ENCODE results near the gene PPP2R5E.
"Not testable (repeated sequence)": the region's sequence is repeated elsewhere in the genome, so short reads cannot be mapped to it uniquely, and the experiment has no call there.

PPP2R5E gene

DNA sequence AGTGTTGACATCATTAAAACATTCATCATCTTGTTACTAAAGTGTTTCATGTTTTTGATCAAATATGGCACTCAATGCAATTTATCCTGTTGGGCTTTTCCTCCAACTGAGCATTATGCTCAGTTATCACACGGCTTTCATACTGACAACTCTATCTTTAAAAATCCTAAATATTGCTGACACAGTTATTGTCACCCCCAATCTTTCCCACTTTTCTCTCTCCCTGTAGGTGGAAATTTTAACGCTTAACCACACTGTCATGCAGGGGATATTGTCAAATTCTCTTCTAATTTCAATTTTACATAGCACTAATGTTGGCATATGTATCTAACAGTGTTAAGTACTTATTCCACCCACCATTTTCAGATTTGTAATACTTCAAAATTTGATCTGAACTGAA is 164.7 kb downstream of the PPP2R5E start:
- no peak for DNase-seq (ENCODE audit: low read depth in 3 of 3)

DNA sequence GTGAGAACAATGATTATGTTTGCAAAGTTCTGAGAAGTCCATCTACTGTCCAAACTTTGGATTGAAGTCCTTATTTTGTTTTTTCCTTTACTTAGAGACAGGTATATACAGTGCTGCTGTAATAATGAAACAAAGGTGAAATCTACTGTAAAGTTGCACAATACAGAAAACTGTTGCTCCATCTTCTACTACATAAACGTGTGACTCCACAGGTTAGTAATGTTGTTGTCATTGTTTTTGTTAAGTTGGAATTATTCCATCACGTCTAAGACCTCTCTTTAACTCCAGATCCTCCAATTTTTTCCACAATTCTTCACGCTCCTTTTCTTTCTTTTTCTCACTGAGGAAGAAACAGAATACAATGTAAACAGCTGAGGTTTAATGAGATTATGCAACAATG is 167.4 kb downstream of the PPP2R5E start:
- DNase-seq (ENCODE audit: low read depth in 3 of 3): no peak

DNA sequence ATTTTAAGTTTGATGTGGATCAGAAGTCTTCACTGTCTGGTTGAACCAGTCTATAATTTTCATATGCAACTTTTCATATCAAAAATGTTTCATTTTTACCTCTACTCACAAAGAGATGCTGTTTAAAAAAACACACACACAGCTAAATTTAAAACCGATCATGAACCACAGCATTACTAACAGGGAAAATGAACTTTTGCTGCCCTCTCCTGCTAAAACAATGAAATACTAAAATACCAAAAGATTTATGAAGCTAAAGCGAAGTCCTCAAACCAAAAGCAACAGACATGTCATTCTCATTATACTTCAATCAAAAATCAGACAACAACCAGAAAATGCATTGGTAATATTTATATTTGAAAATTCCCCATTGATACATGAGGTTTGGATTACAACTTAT is 171.6 kb downstream of the PPP2R5E start:
- not testable (repeated sequence) for DNase-seq (ENCODE audit: low read depth in 3 of 3)

DNA sequence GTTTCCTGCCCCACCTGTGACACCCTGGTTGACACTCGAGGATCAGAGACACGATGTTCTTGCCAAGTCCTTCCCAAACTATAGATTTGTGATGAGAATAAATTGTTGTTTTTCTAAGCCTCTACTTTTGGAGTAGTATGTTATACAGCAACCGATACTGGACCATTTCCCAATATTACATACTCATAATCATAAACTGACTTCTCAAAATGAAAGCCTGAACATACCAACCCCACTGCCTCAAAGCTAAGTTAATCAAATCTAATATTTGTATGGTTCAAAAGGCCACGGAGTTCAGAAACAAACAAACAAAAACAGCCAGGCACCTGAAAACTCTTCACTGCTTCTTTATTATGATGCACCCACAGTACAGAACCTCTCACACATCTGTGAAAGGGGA is 172.1 kb downstream of the PPP2R5E start:
- DNase-seq (ENCODE audit: low read depth in 3 of 3): no peak

DNA sequence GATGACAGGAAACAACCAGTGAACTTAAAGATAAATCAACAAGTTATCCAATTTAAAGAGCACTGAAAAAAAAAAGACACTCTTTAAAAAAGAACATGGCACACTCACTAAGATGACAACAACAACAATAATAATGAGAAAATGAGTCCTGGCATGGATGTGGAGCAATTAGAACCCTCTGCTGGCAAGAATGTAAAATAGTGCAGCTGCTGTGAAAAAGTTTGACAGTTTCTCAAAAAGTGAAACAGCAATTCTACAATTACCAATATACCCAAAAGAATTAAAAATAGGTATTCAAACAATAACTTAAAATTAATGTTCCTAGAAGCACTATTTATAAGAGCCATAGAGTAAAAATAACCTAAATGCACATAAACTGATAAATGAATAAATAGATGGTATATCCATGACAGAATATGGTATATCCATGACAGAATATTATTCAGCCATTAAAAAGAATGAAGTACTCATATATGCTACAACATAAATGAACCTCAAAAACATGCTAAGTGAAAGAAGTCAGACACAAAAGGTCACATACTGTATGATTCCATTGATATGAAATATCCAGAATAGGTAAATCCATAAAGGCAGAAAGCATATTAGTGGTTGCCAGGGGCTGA is 175.3 kb downstream of the PPP2R5E start:
- DNase-seq (ENCODE audit: low read depth in 3 of 3): no peak

DNA sequence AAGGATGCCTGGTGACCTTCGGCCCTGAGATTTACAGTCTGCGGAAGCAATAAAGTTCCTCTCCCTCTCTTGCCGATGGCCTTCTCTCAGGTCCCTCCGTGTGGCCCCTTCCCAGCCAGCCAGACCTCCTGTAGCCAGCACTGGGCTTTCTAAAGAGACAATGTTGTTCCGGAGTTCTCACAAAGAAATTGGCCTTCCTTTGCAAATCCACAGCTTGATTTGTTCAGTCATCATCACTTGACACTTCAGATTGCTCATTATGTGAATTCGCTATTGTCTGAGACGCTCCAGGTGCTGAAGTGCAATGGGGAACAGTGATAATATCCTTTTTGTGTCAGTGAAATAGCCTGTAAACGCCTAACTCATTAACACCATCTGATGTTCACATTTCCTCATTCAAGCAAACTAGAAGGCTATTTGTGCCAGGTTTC is 180.8 kb downstream of the PPP2R5E start:
- DNase-seq (ENCODE audit: low read depth in 3 of 3): no peak

DNA sequence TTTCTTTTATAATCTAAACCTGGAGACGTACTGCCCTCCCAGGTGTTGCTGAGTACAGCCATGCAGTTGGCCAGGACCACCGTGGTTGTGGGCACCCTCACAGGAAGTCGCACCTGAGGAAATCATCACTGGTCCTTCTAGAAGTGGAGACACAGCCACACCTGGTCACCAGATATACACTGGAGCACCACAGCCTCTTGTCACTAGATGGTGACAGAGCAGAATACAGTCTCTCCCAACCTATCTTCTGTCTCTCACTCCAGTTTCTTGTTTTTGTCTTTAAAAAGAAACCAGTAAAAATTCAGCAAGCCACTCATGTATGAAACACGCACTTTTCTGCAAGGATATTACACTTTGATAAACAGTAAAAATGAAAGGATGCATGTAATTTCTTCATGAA is 181.4 kb downstream of the PPP2R5E start:
- no peak for DNase-seq (ENCODE audit: low read depth in 3 of 3)

DNA sequence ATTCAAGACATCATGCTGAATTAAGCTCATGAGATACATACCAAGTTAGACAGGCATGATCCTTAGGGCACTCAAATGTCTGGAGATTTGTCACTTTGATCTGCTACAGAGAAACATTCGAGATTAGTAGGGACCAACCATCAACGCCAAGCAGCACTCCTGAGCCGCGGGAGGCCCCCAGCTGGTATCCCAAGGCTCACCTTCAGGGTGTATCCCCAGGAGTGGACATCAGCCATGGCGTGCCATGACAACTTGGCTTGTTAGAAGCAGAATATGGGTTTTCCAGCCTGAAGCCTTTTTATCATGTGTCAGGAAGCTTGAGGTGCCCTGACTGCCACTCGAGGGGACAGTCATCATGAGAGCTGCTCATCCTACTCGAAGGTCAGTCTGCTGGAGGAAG is 185.3 kb downstream of the PPP2R5E start:
- no peak for DNase-seq (ENCODE audit: low read depth in 3 of 3)

DNA sequence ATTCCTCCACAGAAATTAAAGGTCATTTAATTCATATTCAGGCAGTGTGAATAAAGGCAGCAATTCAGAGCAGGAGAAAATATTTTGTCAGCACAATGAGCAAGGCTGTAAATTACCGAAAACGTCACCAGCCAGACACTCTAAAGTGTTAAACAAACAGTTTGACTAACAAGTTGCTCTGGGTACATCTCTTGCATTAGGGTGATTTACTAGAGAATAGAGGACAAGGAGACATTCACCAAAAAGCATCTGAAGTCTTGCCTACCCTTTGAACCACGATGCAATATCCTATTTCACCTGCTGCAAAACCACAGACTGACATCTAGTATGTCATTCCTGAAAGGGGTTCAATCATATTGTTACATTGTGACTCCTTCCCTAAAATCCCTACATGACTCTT is 197.4 kb downstream of the PPP2R5E start:
- DNase-seq (ENCODE audit: low read depth in 3 of 3): no peak

DNA sequence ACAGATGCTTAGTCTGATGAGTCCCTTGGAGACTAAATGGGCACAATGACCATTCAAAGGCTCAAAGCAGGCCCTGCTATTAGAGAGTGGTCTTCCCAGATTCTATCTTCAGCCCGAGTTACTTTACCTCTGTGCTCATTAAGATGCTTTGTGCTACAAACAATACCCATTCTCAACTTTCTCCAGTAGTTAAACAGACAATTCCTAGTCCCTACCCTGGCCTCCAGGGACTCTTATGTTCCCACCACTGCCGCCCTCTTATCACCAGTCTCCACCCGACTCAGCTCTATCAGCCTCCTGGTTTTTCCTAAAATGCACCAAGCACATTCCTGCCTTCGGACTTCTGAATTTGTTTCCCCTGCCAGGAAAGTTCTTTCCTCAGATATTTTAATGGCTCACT is 198.8 kb downstream of the PPP2R5E start:
- DNase-seq (ENCODE audit: low read depth in 3 of 3): no peak

DNA sequence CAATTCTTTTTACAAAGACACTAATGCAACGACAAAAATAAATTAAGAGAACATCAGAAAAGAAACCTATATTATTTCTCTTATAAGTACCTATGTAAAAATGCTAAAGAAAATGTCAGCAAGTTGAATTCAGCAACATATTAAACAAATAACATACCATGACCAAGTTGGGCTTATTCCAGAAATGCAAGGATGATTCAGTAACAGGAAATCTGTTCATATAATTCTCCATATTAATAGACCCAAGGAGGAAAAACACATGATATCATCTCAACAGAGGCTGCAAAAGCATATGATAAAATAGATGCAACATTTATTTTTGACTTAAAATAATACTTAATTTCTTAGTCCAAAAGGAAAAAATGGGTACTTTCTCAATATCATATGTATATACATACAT is 199.3 kb downstream of the PPP2R5E start:
- DNase-seq (ENCODE audit: low read depth in 3 of 3): no peak

DNA sequence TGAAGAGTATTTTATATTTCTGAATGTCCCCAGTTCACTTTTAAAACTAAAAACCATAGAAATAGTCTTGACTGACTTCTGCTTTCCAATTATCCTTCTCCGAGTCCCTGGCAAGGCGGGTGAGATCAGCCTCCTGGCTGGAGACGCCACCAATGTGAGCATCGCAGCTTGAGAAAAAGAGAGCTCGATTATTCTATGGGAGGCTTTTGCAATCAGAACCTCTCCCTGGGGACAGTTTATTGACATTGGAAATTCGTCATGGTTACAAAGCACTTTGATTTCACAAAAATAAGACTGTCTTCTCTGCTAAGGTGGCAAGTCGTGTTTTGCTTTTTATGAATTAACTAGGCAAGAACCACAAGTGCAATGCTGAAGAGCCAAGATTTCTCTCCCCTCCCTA is 200.8 kb downstream of the PPP2R5E start:
- no peak for DNase-seq (ENCODE audit: low read depth in 3 of 3)

DNA sequence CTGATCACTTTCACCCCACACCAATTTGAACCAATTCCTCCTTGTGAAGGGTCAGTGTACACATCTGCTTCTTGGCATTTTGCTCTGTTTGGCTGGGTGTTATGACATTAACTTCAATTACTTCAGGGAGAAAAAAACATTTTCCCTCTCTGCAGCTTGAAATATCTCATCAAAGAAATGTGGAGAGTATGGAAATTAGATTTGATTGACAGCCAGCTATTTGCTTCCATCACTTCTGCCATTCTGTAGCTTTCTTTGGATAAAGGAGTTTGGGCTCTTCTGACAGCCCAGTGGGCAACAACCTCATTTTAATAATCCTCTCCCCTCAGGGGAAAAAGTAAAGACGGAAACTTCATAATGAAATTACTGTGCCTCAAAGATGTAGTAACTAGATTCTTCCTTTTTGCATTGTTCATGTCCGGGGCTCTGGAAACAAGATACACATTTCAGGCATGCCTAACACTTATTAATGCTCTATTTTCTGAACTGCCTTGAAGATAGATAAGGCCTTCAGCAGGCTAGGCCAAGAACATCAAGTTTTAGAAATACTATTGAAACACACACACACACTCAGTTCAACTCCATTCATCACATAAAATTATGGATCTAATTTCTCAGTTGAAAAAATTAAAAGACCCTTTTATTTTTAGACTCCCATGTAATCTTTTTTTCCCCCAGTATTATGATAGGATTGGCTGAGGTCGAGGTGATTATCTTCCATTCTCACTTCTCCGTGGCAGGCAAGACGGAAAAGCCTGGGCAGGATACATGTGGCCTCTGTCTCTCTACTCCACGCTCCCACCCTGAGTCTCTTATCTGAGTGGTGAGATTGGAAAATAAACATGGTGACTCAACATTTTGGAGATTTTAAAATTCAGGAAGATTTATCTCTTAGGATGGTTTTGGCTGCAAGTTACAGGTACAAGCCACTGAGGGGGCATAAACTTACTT is 214.1 kb downstream of the PPP2R5E start:
- DNase-seq (ENCODE audit: low read depth in 3 of 3): no peak

DNA sequence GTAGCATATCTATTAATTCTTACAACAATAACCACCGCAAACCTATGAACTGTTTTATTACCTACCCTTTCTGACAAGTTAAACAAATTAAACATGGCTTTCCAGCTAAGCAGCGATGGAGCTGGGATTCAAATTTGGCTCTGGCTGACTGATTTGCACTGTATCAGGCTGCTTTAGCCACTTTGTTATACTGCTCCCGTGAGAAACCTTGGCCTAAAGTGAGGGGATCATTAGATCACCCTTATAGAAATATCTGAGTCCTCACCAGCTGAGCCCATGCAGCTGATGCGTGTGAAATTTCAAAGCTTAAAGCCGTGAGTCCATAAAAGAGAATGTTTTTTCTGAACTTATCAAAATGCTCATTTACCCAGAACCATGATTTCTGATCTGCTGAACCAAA is 216.3 kb downstream of the PPP2R5E start:
- no peak for DNase-seq (ENCODE audit: low read depth in 3 of 3)

DNA sequence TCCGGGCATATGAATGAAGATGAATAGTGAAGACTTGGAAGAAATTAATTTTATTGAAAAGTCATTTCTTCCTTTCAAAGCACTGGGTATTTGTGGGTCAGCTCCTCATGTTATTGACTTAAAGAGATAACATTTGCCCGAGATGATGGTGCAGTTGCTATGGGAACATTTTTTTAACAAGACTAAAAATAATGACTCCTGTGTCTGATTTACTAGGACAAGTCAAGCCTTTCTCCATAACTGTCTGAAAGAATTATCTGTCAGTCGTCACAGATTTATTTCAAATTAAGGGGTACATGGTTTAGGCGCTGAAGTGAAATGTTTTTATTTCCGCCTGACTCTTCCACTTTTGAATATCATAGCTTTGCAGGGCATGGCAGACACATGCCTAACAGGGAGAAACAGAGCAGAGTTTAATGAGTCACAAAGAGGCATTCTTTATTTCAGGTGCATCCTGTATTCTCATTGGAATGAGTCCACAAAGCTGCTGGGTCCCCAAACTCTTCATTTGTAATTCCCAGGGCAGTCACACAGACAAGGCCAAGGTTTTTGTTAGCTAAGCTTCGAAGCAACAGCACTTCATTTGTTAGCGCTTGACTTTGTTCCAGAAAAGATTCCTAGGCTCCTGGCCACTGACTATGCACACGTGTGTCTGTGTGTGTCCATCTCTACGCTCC is 220.1 kb downstream of the PPP2R5E start:
- no peak for DNase-seq (ENCODE audit: low read depth in 3 of 3)

DNA sequence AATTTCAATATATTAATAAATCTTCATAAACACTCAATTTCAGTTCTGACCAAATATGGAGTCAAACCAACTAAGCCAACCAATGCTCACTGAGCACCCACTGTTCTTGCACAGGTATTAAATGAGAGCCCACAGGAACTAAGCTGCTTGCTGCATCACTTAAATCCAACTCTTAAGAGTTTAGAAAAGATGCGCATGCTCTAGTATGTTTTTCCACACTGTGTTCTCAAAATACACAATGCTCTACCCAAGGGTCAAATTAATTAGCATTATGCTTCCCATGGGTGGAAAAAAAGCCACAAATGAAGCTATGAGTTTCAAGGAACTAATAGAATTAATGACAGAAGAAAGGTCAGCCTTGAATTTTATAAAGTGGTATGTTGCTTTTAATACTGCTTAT is 220.7 kb downstream of the PPP2R5E start:
- no peak for DNase-seq (ENCODE audit: low read depth in 3 of 3)
